Ishikawa (cell line): Measurements from ENCODE around the gene PPM1L.

Experiments
- CEBPB ChIP-seq: IDR thresholded peaks from 2 replicates; pipeline ENCODE4 v1.6.1; 2012
- CREB1 ChIP-seq: IDR thresholded peaks from 2 replicates; pipeline ENCODE4 v1.6.1; 2012; ENCODE audit warnings: low read depth
- EGR1 ChIP-seq: IDR thresholded peaks from 2 replicates; pipeline ENCODE4 v1.6.1; 2012
- EP300 ChIP-seq: IDR thresholded peaks from 2 replicates; pipeline ENCODE4 v1.6.1; 2012; ENCODE audit warnings: borderline replicate concordance
- FOXM1 ChIP-seq: IDR thresholded peaks from 2 replicates; pipeline ENCODE4 v1.6.1; 2012; ENCODE audit warnings: low read depth, borderline replicate concordance
- NFIC ChIP-seq: IDR thresholded peaks from 2 replicates; pipeline ENCODE4 v1.6.1; 2012
- RAD21 ChIP-seq: IDR thresholded peaks from 2 replicates; pipeline ENCODE4 v1.6.1; 2012; ENCODE audit warnings: low read depth
- REST ChIP-seq: IDR thresholded peaks from 2 replicates; pipeline ENCODE4 v1.6.1; 2012; ENCODE audit warnings: low read depth, mild to moderate bottlenecking
- TAF1 ChIP-seq: IDR thresholded peaks from 2 replicates; pipeline ENCODE4 v1.6.1; 2012; ENCODE audit warnings: low read depth, mild to moderate bottlenecking
- TCF12 ChIP-seq: IDR thresholded peaks from 2 replicates; pipeline ENCODE4 v1.6.1; 2012; ENCODE audit warnings: low read depth
- TEAD4 ChIP-seq: IDR thresholded peaks from 2 replicates; pipeline ENCODE4 v1.6.1; 2012
- USF1 ChIP-seq: IDR thresholded peaks from 2 replicates; pipeline ENCODE4 v1.6.1; 2012
- YY1 ChIP-seq: IDR thresholded peaks from 2 replicates; pipeline ENCODE4 v1.6.1; 2012; ENCODE audit warnings: low read depth
- ZBTB7A ChIP-seq: IDR thresholded peaks from 2 replicates; pipeline ENCODE4 v1.6.1; 2012; ENCODE audit warnings: low read depth
- TF ChIP-seq, protein P1 (sequence below): IDR thresholded peaks from 2 replicates; pipeline ENCODE4 v1.6.1; 2012

The PPM1L gene

GRCh38 chr3:160924776-160925175, 168.7 kb downstream of the PPM1L start:
- TF ChIP-seq FOXM1 (no peak), ZBTB7A (no peak), CREB1 (no peak), TAF1 (no peak), REST (no peak), NFIC (no peak), CEBPB (no peak), RAD21 (no peak), YY1 (no peak), EGR1 (no peak)

GRCh38 chr3:160927620-160928019, 171.6 kb downstream of the PPM1L start:
- TF ChIP-seq NFIC: no peak
- TF ChIP-seq ZBTB7A: no peak
- no peak for TF ChIP-seq TEAD4
- TF ChIP-seq YY1: no peak
- no peak for TF ChIP-seq TCF12
- TF ChIP-seq EGR1: no peak
- TF ChIP-seq EP300: no peak
- no peak for TF ChIP-seq CREB1
- no peak for TF ChIP-seq REST
- TF ChIP-seq, protein P1, sequence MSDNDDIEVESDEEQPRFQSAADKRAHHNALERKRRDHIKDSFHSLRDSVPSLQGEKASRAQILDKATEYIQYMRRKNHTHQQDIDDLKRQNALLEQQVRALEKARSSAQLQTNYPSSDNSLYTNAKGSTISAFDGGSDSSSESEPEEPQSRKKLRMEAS: no peak
- no peak for TF ChIP-seq TAF1
- no peak for TF ChIP-seq CEBPB
- no peak for TF ChIP-seq USF1
- TF ChIP-seq RAD21: no peak
- no peak for TF ChIP-seq FOXM1

- TF ChIP-seq USF1 (0 out of 2 replicates have a peak, but pooled peaks have one; percentile 2), TCF12 (no peak), RAD21 (peak; percentile 14; the same call in 1 of the 2 replicates)
These were observed 172.2 kb downstream of the PPM1L start for GRCh38 chr3:160928183-160928726.

GRCh38 chr3:160929595-160929994, 173.6 kb downstream of the PPM1L start:
- TF ChIP-seq EGR1: no peak

DNA sequence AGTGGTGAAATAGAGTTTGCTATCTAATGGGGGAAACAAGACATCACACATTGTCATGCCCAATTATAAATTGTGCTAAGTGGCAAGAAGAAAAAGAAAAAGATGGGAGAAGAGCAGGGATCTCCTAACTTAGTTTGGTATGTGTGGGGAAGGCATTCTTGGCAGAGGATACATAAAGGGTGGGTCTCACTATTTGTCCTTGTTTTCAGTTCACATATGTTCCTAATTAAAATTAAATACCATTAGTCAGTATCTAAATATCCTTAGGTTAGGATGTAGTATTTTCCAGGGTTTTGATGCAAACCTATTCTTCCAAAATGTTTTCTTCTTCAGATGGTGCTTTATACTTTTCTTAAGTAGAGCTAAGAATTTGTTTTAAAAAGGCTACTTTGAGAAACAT, 175.4 kb downstream of the PPM1L start:
- TF ChIP-seq CEBPB (no peak), RAD21 (no peak), TAF1 (no peak), EGR1 (no peak), TCF12 (no peak), NFIC (no peak), REST (no peak), YY1 (no peak), FOXM1 (no peak), CREB1 (no peak), TEAD4 (no peak), ZBTB7A (no peak), EP300 (no peak), USF1 (no peak)
- TF ChIP-seq, protein P1: no peak
